HuH-7 (cell line): Measurements from ENCODE around the gene CLDN11.

ENCODE experiments used
- DNase-seq: peaks from one replicate; pipeline ENCODE4 v3.0.0; 2011; ENCODE audit warnings: low spot score

Gene CLDN11

DNA sequence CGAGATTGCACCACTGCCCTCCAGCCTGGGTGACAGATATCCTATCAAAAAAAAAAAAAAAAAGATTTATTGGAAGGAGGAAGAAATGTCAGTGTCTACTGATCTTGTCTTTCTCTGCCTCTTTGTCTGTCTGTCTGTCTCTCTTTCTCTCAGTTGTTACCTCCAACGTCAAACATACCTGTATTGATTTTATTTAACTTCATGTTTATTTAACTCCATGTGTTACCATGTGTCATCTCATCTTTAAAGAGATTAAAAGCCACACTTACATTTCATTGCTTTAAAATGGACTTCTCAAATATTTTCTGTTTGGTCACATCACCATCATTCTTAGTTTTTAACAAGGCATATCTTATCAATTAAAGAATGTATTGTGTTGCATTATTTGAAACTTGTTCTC, 9.4 kb downstream of the CLDN11 start:
- DNase-seq, result no peak

DNA sequence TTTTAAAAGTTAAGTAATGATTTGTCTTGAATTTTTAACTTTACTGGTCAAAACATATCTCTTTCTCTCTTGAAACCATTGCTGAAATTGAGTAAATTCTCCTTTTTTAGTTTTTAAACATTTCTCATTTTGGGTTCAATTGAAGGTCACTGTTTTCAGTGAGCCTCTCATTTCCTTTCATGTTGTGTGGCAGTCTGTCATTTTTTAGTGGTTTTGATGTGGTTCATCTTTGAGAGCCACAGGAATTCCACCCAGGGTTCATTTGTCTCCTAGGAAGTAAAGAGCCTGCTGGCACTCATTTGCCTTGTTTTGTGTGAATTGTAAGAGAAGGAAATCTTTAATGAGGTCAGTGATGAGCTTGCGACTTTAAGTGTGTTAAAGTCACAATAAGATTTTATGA, 10.4 kb downstream of the CLDN11 start:
- no peak for DNase-seq

DNA sequence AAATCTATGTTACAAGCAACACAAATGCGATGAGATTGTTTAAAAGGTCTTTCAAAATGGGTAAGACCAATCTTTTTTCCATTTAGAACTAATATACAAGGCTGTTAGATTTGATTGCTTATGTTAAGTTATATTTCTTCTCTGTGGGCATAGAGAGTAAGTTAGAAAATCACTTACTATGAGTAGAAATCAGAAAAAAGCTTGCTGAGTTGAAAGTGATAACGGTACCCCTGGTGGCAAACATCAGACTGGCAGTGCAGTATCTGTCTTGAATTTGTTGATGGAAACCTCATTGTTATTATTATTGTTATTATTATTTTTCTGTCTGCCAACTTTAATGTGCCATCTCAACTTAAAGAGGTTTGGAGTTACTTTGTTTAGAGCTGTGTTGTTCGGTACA, 12.4 kb downstream of the CLDN11 start:
- no peak for DNase-seq

DNA sequence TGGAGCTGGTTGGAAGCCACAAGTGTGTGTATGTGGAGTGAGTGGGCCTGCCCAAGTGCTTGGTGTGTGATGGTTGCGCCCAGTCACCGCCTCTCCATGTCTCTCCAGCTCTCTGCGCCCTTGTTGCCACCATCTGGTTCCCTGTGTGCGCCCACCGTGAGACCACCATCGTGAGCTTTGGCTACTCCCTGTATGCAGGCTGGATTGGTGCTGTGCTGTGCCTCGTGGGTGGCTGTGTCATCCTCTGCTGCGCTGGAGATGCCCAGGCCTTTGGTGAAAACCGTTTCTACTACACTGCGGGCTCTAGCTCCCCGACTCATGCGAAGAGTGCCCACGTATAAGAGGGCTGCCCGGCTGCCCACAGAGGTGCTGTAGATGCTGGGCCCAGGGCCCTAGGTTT, 13.7 kb downstream of the CLDN11 start:
- no peak for DNase-seq

DNA sequence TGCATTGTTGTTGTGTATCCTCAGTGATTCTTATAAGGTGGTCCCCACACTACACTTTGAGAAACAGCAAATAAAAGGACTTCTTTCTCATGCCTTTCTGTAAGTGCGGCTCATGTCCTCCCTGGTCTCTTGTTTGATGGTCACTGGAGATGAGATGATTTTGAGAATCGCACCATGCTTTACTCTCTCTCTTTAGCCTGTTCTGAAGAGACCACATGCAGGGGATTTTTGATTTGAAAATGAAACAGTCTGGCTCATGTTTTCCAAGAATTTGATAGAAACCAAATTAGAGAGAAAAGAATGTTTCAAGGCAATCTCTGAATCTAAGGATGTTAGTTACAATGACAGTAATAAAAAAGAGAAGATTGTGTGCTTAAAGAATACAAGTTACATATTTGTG, 18.0 kb downstream of the CLDN11 start:
- no peak for DNase-seq

DNA sequence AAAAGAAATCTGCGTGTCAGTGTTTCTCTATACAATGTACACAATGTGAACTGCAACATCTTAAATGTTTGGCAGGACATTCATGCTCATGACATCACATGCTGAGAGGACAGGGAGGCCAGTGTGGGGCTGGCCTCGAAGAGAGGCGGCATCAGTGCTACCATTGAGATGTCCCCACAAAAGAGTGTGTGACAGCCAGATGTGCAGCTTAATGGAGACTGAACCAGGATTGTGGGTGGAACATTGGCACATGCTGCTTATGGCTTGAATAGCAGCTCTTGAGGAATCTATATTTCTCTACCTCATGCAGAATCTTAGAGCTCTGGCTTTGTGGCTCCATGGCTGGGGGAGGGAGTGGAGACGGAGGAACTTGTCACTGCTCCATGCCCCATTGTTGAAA, 18.5 kb downstream of the CLDN11 start:
- DNase-seq, result no peak

DNA sequence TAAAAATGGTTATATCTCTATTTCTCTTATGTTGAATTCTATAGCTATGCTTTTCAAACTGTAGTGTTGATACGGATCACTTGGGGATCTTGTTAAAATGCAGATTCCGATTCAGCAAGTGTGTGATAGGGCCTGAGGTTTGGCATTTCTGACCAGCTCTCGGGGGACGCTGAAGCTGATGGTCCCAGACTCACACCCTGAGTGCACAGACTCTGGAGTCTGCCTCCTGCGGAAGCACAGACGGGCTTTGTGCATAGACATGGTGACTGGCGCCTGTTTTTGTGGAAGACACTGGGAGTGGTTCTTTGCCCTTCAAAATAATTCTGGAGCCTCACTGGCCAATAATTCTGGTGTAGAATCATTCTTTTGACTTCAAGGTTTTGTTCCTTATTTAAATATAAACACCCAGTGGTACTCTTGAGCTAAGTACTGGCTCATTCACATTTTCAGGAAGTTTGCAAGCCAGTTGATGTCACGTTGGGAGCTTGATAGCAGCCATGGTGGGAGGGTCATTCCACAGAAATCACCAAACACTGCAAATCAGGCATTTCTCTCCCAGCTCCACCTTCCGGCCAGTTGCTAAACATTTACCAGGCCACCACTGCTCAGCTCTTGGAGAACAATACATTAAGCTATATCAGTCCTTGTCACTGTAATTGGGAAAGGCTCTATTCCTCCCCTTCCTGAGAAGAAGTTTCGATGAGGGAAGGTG, 19.2 kb downstream of the CLDN11 start:
- no peak for DNase-seq

DNA sequence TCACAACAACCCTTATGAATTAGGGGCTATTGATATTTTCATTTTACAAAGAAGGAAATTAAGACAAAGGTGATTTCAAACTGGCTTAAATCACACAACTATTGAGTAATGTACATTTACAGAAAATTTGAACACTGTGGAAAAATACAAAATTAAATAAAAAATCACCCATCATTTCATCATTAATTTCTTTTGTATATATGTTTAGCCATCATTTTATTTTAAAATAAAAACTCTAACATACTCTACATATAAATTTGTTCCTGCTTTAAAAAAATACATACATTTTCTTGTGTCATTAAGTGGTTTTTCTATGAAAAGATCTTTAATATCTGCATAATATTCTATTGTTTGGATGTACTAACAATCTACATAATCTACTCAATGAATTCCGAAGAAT, 20.2 kb downstream of the CLDN11 start:
- no peak for DNase-seq

DNA sequence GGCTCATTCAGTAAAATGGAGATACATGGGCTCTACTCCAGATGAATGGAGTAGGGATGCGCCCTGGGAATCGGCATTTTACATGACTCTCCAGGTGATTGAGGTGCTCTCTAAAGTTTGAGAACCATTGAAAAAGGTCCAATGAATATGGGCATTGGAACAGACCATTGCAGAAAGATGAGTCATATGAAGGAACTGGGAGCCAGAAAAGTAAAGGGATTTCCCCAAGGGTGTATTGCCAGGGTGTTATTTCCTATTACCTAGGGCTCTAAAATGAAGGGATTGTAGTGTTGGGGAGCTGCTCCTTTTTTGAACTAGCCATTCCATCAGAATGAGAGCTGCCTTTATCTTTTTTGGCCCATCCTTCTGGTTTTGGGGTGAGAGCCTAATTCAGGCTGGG, 21.7 kb downstream of the CLDN11 start:
- DNase-seq, result no peak

DNA sequence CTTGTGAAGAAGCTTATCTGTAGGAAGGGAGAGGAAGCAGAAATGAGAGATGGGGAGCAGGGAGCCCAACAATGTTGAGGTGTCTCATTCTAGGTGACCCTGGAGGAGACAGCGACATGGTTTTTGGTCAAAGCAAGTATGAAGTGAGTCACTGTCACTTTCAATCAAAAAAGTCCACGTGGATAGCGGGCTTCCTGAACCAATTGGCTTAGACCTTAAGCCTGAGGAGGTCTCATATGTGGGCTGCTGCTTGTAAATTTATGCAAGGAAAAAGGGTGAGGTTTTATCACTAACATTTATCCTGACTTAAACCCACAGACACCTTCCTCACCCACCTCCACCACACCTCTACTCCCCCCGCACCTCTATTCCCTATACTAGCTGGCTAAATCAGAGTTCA, 22.7 kb downstream of the CLDN11 start:
- no peak for DNase-seq

DNA sequence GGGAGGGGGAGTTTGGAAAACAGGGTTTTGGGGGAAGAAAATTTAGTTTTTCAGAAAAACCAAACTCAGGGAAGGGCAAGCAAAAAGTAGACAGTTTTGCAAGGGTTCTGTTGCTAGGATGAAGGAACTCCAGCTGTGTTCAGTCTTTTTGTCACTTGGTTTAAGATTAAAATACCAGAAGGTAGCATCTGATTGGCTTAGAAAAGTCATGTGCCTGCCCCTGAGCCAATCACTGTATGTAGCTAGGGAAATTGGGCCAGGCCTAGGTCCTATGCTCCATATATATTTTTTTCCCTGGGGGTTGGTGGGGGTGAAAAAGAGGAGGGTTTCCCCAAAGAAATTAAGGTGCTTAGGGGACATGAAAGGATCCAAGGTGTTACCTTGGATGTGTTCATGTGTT, 24.3 kb downstream of the CLDN11 start:
- no peak for DNase-seq

DNA sequence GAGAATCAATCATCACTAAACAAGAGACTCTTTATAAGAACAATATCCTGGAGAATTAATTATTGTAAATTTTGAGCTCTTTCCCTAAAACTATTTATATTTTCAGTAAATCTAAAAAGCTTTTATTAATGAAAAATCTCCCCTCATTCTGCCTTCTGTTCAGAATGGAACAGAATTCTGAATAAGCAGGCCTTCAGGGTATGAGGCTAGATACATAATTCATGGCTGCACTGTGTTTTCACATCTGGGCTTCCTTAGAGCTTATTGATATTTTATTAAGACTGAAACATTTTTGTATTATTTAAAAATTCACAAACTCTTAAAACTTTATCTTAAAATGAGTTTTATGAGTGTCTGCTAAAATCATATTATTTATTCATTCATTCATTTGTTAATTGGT, 24.8 kb downstream of the CLDN11 start:
- DNase-seq, result no peak

DNA sequence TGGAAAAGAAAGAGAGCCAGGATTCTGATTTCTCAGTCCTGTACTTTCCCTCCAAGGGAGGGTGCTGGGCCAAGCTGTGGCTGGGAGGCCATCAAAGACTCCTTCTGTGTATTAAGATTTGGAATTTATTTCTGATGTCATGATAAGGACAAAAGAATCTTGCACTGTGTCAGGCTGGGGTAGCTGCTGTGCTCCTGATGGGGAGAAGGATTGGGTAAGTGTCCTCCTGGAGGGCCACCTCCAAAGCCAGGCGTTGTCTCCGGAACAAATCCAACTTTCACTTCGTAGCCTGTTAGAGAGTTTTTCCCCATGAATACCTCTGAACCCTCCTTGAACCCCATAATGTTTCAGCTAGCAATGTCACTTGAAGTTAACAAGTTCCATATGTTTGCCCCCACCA, 29.9 kb downstream of the CLDN11 start:
- DNase-seq, result no peak

DNA sequence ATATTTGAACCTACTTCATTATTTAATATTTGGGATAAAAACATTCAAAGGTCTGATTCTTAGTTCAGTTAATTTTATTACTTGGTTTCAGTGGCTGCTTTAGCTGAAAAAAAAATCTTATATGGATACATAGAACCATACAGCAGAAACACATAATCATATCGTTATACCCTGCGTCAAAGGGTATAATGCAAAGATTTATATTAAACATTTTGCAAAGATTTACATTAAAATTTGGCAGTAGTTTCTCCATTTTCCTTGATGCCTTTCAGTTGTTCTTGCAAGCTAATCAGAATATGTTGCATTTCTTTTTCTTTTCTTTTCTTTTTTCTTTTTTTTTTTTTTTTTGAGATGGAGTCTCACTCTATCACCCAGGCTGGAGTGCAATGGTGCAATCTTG, 31.4 kb downstream of the CLDN11 start:
- no peak for DNase-seq

DNA sequence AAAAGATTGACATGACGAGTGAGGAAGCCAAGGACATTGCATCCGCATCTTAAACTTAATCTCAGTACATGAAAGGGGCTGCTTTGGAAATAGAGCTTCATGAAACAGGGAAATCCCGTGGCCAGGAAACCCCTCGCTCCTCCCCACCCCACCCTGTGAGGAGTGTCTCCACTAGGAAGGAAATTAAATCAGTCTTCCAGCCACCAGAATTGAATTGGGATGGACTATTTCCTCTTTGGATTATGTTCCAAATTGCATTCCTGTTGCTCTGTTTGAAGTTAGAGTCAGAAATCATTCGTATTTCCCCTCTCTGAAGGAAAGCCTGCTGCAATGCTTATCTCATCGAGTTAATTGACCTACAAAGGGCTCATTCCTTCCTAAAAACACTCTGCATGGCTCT, 35.8 kb downstream of the CLDN11 start:
- DNase-seq, result no peak

DNA sequence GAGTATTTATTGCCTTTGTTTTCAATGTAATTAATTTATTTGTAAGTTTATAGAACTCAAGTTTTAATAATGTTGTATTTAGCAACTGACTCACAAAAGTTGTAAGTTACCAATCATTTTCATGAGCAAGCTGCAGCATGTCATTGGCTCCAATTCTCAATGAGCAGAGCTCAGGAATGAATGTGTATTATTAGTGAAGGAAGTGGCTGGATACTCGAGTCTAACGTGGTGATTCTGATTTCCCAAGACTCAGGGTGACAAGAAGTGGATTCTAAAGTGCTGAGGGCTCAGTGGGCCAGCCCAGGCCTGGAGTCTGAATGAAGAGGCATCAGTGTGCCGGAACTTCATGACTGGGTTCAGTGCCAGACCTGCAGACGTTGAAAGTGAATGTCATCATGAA, 39.6 kb downstream of the CLDN11 start:
- DNase-seq, result no peak

DNA sequence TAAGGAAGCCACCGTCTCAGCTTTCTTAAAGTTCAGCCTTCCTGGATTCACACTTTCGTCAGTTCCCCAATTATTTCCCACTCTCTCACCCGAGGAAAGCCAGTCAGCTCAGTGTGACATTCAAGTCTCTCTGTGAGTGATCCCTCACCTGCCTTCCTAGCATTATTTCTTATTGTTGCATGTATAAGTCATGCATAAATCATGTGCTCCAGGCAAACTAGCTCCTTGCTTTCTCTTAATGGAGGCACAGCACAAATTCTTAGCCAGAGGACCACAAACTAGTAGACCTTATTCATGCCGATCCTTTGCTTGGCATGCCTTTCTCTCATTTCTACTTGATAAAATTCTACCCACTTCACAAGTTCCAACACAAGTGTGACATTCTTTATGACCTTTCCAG, 44.3 kb downstream of the CLDN11 start:
- DNase-seq, result no peak

DNA sequence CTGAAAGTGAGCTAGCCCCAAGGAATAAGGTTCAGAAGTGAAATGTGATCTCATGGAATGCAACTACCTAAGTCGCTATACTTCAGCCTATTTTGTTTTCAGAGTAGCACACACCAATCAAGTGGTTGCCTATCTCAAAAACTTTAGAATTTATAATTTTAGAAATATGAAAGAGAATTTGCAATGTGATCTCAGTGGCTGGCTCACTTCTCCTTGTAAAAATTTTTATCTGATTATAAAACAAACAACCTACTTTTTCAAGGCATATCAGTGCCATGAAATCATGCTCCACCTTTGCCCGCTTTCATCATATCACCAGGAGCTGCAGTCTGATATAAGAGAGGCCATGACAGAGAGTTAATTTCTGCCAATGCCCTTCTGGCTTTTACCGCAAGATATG, 47.3 kb downstream of the CLDN11 start:
- no peak for DNase-seq

DNA sequence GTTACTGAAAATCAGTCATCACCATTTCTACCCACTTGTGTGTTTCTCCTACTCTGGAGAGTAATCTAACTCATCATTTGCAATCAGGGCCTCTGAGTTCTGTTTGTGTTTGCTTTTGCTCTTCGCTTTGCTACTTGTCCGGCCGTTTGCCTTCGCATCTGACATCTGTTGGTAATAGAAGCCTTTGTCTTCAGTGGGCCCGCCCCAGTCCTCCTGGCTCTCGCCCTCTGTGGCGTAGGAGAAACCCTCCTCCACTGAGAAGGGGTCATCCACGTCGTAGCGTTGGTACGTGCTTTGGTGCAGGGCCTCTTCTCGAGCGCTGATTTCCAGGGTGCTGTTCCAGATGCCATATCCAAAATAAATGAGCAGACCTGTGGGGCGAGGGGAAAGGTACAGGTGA, 48.3 kb downstream of the CLDN11 start:
- no peak for DNase-seq

DNA sequence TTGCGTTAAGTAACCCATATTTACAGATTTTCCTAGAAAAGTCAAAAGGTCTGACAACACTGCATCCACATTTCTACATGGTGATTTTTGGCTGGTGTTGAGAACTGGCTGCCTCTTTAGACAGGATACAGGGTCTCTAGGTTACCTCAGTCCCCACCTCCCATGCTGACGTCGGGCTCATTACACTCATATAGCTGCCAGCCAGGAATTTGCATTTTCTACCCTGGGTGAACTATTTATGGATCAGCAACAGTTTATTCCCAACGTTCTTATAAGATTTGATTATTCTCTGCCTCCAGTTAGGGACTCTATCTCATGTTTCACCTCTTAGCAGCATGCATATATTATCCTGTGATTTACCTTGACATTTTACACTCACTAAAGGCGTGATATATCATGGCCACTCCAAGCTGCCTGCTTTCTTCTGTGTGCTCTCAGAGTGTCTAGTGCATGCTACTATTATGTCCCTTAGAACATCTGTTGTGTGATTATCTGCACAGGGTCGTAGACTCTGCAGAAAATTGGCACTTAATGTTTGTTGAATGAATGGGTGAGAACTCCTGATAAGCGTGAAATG, 49.0 kb downstream of the CLDN11 start:
- no peak for DNase-seq

DNA sequence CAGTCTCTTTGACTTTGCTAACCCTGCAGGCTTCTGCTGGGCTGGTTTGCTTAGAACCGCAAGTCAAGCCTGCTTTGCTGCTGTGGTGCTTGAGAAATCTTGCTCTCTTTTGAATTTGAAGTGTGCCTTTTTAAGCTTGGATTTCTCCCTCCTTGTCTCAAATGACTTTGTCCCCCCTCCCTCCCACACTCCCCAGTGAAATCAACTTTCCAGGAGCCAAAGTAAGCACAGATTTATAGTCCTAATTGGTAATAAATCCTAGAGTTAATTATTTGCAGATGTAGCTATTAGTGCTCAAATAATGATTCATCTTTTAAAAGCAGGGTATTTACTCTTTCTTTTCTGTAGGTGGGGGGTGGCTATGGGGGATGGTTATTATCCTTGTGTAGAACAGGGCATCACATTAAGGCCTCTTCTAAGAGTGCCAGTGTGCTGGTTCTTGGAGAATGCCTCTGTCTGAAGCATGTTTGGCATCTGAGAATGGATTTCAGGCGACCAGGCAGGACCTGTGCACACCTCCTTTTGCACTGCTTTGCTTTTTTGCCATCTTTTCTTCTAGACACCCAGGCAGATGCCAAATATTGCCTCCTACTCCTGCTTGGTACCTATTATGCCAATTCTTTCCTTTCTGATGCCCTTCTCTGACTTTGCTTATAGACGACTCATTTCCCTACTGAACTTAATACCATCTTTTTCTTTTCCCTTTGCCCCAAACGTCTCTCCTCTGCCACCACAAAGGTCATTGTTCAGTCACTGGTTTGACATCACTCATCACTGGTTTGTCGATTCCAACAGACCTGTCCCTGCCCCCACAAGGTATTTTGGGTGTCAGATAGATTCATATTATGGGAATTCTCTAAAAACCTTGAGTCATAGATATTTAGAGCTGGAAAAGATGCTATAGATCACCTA, 50.7 kb downstream of the CLDN11 start:
- no peak for DNase-seq

DNA sequence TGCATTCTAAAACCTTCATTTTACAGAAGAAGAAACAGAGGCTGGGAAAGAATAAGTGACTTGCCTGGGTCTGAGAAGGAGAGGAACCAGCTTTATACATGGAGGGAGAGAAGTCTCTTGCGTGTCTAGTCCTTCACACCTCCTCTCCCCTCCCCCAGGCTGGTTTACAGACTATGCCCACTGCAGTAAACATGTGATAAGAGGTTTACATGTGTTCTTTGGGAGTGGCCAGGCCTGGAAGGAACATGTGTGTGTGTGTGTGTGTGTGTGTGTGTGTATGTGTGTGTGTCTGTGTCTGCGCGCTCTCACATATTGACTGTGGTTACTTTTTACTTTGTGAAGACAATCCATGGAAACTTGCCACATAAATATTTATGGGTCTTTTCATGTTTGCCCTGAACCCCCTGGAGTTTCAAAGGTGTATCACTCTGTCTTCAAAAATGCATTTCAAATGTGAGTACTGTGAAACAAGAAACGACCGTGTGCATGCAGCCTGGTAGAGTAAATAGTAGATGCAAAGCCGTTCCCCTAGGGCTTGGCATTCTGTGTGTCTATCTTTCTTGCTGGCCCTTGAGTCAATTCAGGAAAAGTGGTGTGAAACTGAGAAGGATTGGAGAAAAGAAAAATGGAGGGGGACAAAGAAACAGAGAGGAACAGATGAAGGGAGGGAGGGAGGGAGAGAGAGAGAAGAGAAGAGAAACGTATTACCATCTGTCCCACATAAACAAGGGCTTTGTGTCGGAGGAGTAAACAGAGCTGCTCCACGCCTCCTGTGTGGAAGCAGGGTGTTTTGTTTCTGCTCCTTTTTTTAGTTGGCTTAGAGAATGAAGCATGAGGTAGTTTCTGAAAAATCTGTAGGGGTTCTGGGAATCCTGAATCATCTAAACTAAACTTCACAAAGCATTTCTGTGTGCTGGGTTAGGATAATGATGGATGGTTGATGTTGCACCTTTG, 51.7 kb downstream of the CLDN11 start:
- no peak for DNase-seq
